ENCODE measurements around the gene CYB5D1. TPM values are rescaled to one million over a fixed set of nuclear protein-coding genes. Genes with fewer than 3 reads are reported as not detected.

CYB5D1 gene
- total RNA-seq, 1 donor from 2014 or later: 5.8 TPM

DNA sequence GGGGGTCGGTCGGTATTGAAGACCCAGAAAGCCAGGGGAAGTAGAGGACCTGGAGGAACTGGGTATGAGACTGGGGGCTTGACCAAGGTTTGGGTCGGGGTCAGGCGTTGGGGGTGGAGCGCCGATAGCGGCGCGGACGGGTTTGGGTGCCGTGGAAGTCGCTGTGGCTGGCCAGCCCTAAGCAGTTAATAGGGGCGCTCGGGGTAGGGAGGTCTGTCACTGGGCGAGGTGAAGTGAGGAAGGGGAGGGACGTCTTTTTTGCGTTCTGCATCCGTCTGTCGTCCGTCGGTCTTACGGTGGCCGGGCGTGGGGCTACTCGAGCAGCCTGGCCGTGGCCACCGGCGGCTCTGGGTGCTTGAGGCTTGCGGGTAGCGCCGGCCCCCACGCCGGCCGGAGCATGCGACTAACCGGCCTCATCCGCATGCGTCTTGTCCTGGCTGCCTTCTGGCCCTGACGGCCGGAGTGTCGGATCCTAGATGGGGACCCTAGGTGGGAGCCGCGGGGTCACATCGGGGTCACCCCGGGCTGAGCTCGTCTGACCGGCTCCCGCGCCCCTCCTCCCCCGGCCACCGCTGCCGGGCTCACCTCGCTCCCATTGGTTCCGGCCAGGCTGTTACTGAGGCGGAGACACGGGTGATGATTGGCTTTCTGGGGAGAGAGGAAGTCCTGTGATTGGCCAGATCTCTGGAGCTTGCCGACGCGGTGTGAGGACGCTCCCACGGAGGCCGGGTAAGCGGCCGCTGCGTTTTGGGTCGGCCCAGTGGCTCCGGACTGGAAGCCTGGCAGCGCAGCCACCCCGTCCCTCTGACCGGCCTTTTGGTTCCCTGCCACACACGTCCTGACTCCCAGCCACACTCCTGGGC, 13.3 kb upstream of the CYB5D1 start:
- DNase-seq (ENCODE audit: extremely low read depth, low read depth, low spot score): no peak

- DNase-seq (ENCODE audit: extremely low read depth, low read depth, low spot score): no peak
Observed at GRCh38 chr17:7845359-7846062, 12.3 kb upstream of the CYB5D1 start.

DNA sequence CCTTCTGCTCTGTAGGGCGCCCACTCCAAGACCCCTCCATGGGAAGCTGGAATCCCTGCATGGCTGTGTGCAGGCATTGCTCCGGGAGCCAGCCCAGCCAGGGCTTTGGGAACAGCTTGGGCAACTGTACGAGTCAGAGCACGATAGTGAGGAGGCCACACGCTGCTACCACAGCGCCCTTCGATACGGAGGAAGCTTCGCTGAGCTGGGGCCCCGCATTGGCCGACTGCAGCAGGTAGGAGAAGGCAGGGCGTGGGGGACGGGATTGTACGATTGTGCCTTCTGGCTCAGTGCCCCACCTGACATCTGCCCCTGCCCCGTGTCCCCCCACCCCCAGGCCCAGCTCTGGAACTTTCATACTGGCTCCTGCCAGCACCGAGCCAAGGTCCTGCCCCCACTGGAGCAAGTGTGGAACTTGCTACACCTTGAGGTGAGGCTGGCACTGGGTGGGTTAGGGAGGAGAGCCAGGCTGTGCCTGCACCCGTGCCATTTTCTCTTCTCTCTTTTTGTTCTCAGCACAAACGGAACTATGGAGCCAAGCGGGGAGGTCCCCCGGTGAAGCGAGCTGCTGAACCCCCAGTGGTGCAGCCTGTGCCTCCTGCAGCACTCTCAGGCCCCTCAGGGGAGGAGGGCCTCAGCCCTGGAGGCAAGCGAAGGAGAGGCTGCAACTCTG, 11.6 kb upstream of the CYB5D1 start:
- no peak for DNase-seq (ENCODE audit: extremely low read depth, low read depth, low spot score)

DNA sequence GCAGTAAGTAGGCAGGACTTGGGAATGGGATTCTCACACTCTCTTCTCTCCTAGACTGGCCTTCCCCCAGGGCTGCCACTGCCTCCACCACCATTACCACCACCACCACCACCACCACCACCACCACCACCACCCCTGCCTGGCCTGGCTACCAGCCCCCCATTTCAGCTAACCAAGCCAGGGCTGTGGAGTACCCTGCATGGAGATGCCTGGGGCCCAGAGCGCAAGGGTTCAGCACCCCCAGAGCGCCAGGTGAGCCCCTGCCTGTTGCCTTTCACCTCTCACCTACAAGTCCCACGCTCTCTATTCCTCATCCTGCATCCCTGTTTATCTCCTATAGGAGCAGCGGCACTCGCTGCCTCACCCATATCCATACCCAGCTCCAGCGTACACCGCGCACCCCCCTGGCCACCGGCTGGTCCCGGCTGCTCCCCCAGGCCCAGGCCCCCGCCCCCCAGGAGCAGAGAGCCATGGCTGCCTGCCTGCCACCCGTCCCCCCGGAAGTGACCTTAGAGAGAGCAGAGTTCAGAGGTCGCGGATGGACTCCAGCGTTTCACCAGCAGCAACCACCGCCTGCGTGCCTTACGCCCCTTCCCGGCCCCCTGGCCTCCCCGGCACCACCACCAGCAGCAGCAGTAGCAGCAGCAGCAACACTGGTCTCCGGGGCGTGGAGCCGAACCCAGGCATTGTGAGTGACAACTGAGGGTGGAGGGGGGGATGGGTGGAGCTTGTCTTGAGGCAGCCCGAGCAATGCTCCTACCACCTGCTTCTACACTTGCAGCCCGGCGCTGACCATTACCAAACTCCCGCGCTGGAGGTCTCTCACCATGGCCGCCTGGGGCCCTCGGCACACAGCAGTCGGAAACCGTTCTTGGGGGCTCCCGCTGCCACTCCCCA, 10.8 kb upstream of the CYB5D1 start:
- DNase-seq (ENCODE audit: extremely low read depth, low read depth, low spot score): no peak

DNA sequence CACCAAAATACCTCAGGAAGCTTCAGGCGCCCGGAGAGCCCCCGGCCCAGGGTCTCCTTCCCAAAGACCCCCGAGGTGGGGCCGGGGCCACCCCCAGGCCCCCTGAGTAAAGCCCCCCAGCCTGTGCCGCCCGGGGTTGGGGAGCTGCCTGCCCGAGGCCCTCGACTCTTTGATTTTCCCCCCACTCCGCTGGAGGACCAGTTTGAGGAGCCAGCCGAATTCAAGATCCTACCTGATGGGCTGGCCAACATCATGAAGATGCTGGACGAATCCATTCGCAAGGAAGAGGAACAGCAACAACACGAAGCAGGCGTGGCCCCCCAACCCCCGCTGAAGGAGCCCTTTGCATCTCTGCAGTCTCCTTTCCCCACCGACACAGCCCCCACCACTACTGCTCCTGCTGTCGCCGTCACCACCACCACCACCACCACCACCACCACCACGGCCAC, 9.6 kb upstream of the CYB5D1 start:
- no peak for DNase-seq (ENCODE audit: extremely low read depth, low read depth, low spot score)

DNA sequence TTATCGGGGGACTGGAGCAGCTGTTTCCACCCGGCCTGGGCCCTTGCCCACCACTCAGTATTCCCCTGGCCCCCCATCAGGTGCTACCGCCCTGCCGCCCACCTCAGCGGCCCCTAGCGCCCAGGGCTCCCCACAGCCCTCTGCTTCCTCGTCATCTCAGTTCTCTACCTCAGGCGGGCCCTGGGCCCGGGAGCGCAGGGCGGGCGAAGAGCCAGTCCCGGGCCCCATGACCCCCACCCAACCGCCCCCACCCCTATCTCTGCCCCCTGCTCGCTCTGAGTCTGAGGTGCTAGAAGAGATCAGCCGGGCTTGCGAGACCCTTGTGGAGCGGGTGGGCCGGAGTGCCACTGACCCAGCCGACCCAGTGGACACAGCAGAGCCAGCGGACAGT, 9.1 kb upstream of the CYB5D1 start:
- DNase-seq (ENCODE audit: extremely low read depth, low read depth, low spot score): no peak

DNA sequence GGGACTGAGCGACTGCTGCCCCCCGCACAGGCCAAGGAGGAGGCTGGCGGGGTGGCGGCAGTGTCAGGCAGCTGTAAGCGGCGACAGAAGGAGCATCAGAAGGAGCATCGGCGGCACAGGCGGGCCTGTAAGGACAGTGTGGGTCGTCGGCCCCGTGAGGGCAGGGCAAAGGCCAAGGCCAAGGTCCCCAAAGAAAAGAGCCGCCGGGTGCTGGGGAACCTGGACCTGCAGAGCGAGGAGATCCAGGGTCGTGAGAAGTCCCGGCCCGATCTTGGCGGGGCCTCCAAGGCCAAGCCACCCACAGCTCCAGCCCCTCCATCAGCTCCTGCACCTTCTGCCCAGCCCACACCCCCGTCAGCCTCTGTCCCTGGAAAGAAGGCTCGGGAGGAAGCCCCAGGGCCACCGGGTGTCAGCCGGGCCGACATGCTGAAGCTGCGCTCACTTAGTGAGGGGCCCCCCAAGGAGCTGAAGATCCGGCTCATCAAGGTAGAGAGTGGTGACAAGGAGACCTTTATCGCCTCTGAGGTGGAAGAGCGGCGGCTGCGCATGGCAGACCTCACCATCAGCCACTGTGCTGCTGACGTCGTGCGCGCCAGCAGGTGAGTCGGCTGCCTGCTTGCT, 8.6 kb upstream of the CYB5D1 start:
- no peak for DNase-seq (ENCODE audit: extremely low read depth, low read depth, low spot score)

GRCh38 chr17:7849751-7850504, 7.9 kb upstream of the CYB5D1 start:
- no peak for DNase-seq (ENCODE audit: extremely low read depth, low read depth, low spot score)

DNA sequence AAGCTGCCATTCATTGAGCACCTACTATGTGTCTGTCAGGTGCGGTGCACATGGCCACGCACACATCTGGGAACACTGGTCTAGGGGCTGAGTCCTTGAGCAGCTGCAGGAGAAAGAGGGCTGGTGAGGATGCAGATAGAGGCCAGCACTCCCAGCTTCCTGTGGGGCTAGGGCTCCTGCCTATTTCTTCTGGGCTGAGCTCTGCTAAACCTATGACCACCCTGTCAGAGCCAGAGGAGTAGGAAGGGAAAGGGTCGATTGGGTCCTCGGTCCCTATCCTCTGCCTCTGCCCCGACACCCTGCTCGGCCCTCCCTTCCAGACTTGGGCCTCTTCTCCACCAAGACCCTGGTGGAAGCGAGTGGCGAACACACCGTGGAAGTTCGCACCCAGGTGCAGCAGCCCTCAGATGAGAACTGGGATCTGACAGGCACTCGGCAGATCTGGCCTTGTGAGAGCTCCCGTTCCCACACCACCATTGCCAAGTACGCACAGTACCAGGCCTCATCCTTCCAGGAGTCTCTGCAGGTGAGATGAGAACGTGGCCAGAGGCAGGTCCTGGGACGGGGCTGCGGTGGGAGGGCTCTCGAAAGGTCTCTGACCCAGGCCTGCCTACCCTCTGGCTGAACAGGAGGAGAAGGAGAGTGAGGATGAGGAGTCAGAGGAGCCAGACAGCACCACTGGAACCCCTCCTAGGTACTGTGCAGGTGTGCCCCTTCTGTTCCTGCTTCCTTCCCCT, 6.9 kb upstream of the CYB5D1 start:
- DNase-seq (ENCODE audit: extremely low read depth, low read depth, low spot score): no peak

- DNase-seq (ENCODE audit: extremely low read depth, low read depth, low spot score): no peak
Observed at GRCh38 chr17:7851438-7852261, 6.2 kb upstream of the CYB5D1 start.

DNA sequence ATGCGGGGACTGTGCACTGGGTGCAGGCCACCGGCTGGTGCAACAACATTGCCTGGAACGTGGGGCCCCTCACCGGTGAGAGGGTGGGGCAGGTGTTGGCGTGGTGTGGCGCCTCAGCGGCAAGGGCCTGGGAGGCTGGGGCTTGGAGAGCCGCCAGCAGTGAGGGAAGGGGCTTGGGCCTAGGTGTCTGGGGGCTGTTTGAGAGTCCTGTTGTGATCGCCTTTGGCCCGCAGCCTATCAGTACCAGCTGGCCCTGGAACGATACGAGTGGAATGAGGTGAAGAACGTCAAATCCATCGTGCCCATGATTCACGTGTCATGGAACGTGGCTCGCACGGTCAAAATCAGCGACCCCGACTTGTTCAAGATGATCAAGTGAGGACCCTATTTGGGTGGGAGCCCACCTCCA, 5.5 kb upstream of the CYB5D1 start:
- no peak for DNase-seq (ENCODE audit: extremely low read depth, low read depth, low spot score)

DNA sequence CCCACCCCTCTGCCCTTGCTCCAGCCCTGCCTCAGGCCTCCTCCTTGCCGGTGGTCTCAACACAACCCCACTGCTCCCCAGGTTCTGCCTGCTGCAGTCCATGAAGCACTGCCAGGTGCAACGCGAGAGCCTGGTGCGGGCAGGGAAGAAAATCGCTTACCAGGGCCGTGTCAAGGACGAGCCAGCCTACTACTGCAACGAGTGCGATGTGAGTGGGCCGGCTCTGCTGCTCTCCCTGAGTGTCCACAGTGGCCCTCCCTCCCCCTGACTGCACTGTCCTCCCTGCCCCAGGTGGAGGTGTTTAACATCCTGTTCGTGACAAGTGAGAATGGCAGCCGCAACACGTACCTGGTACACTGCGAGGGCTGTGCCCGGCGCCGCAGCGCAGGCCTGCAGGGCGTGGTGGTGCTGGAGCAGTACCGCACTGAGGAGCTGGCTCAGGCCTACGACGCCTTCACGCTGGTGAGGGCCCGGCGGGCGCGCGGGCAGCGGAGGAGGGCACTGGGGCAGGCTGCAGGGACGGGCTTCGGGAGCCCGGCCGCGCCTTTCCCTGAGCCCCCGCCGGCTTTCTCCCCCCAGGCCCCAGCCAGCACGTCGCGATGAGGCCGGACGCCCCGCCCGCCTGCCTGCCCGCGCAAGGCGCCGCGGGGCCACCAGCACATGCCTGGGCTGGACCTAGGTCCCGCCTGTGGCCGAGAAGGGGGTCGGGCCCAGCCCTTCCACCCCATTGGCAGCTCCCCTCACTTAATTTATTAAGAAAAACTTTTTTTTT, 4.7 kb upstream of the CYB5D1 start:
- no peak for DNase-seq (ENCODE audit: extremely low read depth, low read depth, low spot score)

DNA sequence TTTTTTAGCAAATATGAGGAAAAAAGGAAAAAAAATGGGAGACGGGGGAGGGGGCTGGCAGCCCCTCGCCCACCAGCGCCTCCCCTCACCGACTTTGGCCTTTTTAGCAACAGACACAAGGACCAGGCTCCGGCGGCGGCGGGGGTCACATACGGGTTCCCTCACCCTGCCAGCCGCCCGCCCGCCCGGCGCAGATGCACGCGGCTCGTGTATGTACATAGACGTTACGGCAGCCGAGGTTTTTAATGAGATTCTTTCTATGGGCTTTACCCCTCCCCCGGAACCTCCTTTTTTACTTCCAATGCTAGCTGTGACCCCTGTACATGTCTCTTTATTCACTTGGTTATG, 4.1 kb upstream of the CYB5D1 start:
- no peak for DNase-seq (ENCODE audit: extremely low read depth, low read depth, low spot score)

GRCh38 chr17:7854078-7854777, 3.6 kb upstream of the CYB5D1 start:
- DNase-seq (ENCODE audit: extremely low read depth, low read depth, low spot score): no peak

GRCh38 chr17:7854851-7855659, 2.7 kb upstream of the CYB5D1 start, which contains the start of gene TMEM88:
Gene TMEM88 (plus strand): TSS chr17:7855066. CDS start chr17:7855075, 9 bp downstream.
- DNase-seq (ENCODE audit: extremely low read depth, low read depth, low spot score): no peak

- no peak for DNase-seq (ENCODE audit: extremely low read depth, low read depth, low spot score)
Observed at GRCh38 chr17:7855660-7856010, 2.2 kb upstream of the CYB5D1 start.
